BLaER1 treated with 17β-estradiol and CSF1 and Interleukin-3, amounts not matched to agents 10 nM and 100 nM (cell line): ENCODE measurements around the gene LGI2.
A peak's percentile ranks its signal among the peaks of the same experiment; 100 is the strongest.
"Not testable (repeated sequence)": the region's sequence is repeated elsewhere in the genome, so short reads cannot be mapped to it uniquely, and the experiment has no call there.

Experiments used
- H3K27ac ChIP-seq, 11 experiments: shearing (Covaris generic); formaldehyde crosslinking; 2 replicates each; pipeline ENCODE4 v1.8.1; 2022
- H3K27me3 ChIP-seq, 11 experiments: shearing (Covaris generic); formaldehyde crosslinking; 2 replicates each; pipeline ENCODE4 v1.8.1; 2022
- H3K36me3 ChIP-seq, 11 experiments: shearing (Covaris generic); formaldehyde crosslinking; 2 replicates each; pipeline ENCODE4 v1.8.1; 2022
- H3K4me1 ChIP-seq, 10 experiments: shearing (Covaris generic); formaldehyde crosslinking; 2 replicates each; pipeline ENCODE4 v1.8.1; 2022
- H3K4me2 ChIP-seq, 11 experiments: shearing (Covaris generic); formaldehyde crosslinking; 2 replicates each; pipeline ENCODE4 v1.8.1; 2022
- H3K4me3 ChIP-seq, 10 experiments: shearing (Covaris generic); formaldehyde crosslinking; 2 replicates each; pipeline ENCODE4 v1.8.1; 2022
- H3K9ac ChIP-seq, 11 experiments: shearing (Covaris generic); formaldehyde crosslinking; 2 replicates each; pipeline ENCODE4 v1.8.1; 2022
- H3K9me3 ChIP-seq, 11 experiments: shearing (Covaris generic); formaldehyde crosslinking; replicated peaks in 1 of 11; 2 replicates each; pipeline ENCODE4 v1.8.1; 2022
- H4K20me1 ChIP-seq, 11 experiments: shearing (Covaris generic); formaldehyde crosslinking; 2 replicates each; pipeline ENCODE4 v1.8.1; 2022
- Cebpa-rat ChIP-seq, 11 experiments: shearing (Covaris generic); IDR thresholded peaks; 2 replicates each; pipeline ENCODE4 v1.8.1; 2022

The LGI2 gene

DNA sequence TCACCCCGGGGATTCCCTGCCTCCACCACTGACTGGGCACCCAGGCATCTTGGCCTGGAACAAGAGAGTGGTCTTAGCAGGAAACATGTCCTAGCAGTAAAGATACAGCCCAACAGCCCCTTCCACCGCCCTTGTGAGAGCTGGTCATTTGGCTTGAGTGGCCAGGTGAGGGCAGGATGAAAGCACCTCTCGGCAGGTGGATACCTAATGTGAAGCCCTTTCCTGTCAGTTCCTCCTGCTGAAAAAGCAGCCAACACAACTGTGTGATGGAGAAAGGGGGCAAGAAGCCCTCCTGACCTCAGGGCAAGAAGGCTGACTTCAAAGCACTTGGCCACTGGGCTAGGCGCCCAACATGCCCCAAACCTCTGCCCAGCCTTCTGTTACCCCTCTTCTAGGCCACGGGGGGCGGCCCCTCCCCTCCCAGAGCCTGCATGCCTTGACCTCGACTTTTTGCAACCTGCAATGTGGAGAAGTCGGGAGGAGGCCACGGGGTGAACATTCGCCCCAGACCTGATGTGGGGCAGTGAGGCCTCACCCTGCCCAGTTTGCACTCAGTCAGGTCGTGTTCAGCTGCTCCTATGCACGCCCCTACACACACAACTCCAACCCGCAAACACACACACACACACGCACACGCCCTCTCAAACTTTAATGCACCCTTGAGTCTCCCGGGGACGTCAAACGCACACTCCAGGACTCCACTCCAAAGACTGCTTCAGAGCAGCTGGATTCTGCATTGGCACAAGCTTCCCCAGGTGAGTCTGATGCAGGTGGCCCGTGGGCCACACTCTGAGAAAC is 1.1 kb downstream of the LGI2 start:
- Histone ChIP-seq H3K27ac (no peak overlapping the region), H3K4me1 (peaks cover 0 to 15% (median 10%) of the 10 kb centered on the region in 10 experiments; a peak in 10 of 20 replicates), H3K9ac (no peak overlapping the region), H3K9me3 (peaks cover 5 to 11% (median 9%) of the 10 kb centered on the region in 11 experiments; a peak in 20 of 22 replicates), H3K36me3 (no peaks in the 10 kb centered on the region), H4K20me1 (peaks cover 0 to 5% (median 0%) of the 10 kb centered on the region in 11 experiments; a peak in 1 of 22 replicates), H3K4me2 (peak overlapping the region; percentile 55 to 88 (median 71); a peak in 21 of 22 replicates), H3K4me3 (peak overlapping the region; percentile 40 to 66 (median 49); a peak in 19 of 20 replicates), H3K27me3 (peaks cover 36 to 49% (median 44%) of the 10 kb centered on the region in 11 experiments)
- no peak for TF ChIP-seq Cebpa-rat (IDR thresholded peaks at IDR 0.05)

DNA sequence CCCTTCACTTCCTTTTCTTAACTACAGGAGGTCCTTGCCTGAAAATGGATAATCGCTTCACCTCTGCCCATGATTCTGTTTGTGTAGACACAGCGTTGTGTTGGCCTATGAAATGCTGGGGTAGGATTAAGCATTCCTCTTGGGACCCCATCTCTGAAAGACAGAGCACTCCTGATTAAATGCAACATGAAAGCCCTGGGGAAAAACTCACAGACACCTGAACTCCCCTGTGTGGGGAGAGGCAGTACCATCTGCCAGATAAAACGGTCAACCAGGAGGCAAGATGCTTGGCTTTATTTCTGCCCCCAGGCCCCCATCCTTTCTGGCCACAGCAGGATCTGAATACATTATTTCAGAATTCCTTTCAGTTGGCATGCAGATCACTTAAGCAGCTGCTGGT is 1.9 kb downstream of the LGI2 start:
- Histone ChIP-seq H4K20me1 (peaks cover 0 to 5% (median 0%) of the 10 kb centered on the region in 11 experiments; a peak in 1 of 22 replicates), H3K4me3 (no peak overlapping the region), H3K9ac (no peak overlapping the region), H3K9me3 (peaks cover 0 to 3% (median under 1%) of the 10 kb centered on the region in 11 experiments; a peak in 3 of 22 replicates), H3K4me2 (0 out of 22 replicates have a peak overlapping the region, but pooled peaks of 1 of the 11 experiments have one; percentile 18), H3K27me3 (peaks cover 36 to 49% (median 44%) of the 10 kb centered on the region in 11 experiments), H3K4me1 (peaks cover 0 to 15% (median 10%) of the 10 kb centered on the region in 10 experiments; a peak in 10 of 20 replicates), H3K36me3 (no peaks in the 10 kb centered on the region), H3K27ac (no peak overlapping the region)
- no peak for TF ChIP-seq Cebpa-rat (IDR thresholded peaks at IDR 0.05)

DNA sequence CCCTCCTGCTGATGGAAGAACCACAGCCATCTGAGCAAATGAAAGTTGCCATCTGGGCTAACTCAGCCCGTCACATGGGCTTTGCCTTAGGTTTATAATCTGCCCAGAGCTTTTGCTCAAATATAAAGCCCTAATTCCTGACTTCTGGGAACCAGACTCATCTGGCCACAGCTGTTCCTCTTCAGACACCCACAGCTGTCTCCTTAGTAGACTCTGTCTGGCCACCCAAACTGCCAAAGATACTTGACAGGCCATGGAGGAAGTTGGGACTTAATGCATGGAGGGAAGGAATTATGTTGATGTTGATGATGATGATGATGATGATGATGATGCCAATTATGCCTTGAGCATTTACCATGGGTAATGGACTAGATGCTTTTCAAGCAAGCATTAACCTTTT is 8.0 kb downstream of the LGI2 start:
- Histone ChIP-seq H3K27me3 (peaks cover 0 to 3% (median 0%) of the 10 kb centered on the region in 11 experiments; a peak in 4 of 22 replicates), H3K4me1 (peaks cover 0 to 32% (median 0%) of the 10 kb centered on the region in 10 experiments; a peak in 5 of 20 replicates), H3K4me3 (no peak overlapping the region), H3K27ac (no peak overlapping the region), H3K9me3 (no peaks in the 10 kb centered on the region; a peak in 1 of 22 replicates), H4K20me1 (no peaks in the 10 kb centered on the region), H3K9ac (no peak overlapping the region), H3K4me2 (peak overlapping the region in 2 of 11 experiments; percentile 10 to 43; a peak in 3 of 22 replicates), H3K36me3 (no peaks in the 10 kb centered on the region)
- no peak for TF ChIP-seq Cebpa-rat (IDR thresholded peaks at IDR 0.05)

DNA sequence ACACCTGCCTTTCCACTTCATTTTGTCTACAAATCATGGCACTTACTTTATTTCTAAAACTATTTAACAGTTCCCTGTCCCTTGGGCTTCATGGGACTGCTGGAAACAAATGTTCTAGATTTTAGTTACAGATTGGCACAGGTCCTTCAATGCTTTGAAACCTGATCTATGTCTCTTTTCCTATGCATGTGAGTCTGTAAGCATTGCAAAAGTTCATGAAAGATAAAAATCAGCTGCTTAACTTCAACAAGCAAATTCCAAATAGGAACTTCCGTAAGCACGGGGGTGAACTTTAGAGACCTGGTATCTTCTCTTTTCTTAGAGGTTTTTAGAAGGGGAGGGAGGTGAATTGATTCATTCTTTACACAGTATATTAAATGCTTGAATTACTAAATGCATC is 9.5 kb downstream of the LGI2 start:
- Histone ChIP-seq H3K36me3 (no peaks in the 10 kb centered on the region), H3K9me3 (no peaks in the 10 kb centered on the region; a peak in 1 of 22 replicates), H3K9ac (no peak overlapping the region), H3K4me1 (peaks cover 0 to 32% (median 0%) of the 10 kb centered on the region in 10 experiments; a peak in 5 of 20 replicates), H3K27me3 (no peaks in the 10 kb centered on the region), H3K4me2 (peak overlapping the region in 1 of 11 experiments; percentile 52; a peak in 3 of 22 replicates), H4K20me1 (no peaks in the 10 kb centered on the region), H3K27ac (no peak overlapping the region), H3K4me3 (no peak overlapping the region)
- TF ChIP-seq Cebpa-rat (IDR thresholded peaks at IDR 0.05) = no peak

DNA sequence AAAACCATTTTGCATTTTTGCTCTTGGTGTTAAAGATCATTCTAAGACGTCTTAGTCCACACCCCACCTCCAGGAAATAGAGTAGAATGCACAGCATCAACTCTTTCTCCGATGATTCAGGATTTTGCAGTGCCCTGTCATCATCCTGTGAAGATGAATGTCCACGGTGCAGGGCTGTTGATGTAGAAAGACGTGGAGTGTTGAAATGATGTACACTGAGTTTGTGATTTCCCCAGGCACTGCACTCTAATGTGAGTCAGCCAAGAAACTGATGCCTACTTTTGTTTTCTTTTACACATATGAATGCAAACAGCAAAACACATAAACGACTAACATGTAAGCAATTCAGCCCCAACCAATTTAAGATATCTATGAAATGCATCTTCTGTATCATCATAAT is 10.5 kb downstream of the LGI2 start:
- H3K4me3 ChIP-seq = no peak overlapping the region
- 0 out of 22 replicates have a peak, but pooled peaks of 1 of the 11 experiments have one; percentile 16 for TF ChIP-seq Cebpa-rat (IDR thresholded peaks at IDR 0.05)

DNA sequence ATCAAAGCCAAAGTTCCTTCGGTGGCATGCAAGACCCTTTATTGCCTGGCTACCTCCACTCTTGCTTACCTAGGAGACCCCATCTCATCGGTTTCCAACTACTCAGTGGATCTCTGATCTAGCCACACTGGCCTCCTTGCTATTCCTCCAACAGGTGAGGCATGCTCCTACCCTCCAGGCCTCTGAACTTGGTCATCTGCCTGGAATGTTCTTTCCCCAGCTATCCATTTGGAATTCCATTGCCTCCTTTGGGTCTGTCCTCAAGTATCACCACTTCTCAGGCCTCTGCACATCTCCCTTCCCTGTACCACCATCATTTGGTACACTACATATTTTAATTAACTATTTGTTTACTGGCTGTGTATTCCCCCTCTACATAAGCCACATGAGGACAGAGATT is 11.2 kb downstream of the LGI2 start:
- H3K36me3 ChIP-seq = no peaks in the 10 kb centered on the region
- H3K27me3 ChIP-seq = no peaks in the 10 kb centered on the region
- H3K4me3 ChIP-seq = no peak overlapping the region
- TF ChIP-seq Cebpa-rat (IDR thresholded peaks at IDR 0.05) = no peak
- H3K9ac ChIP-seq = no peak overlapping the region
- no peaks in the 10 kb centered on the region; a peak in 1 of 22 replicates for H3K9me3 ChIP-seq
- H3K4me1 ChIP-seq = peaks cover 7 to 48% (median 9%) of the 10 kb centered on the region in 10 experiments; a peak in 14 of 20 replicates
- no peaks in the 10 kb centered on the region for H4K20me1 ChIP-seq
- H3K27ac ChIP-seq = peak overlapping the region in 1 of 11 experiments; percentile 40; a peak in 1 of 22 replicates
- peak overlapping the region in 2 of 11 experiments; percentile 20 to 52; a peak in 2 of 22 replicates for H3K4me2 ChIP-seq

More for the DNA sequence above, 10.5 kb downstream of the LGI2 start:
- Histone ChIP-seq H3K36me3 (no peaks in the 10 kb centered on the region), H3K27me3 (no peaks in the 10 kb centered on the region), H3K9ac (no peak overlapping the region), H3K4me1 (peaks cover 0 to 41% (median 2%) of the 10 kb centered on the region in 10 experiments; a peak in 9 of 20 replicates), H3K4me2 (peak overlapping the region in 2 of 11 experiments; percentile 20 to 52; a peak in 3 of 22 replicates), H3K27ac (peak overlapping the region in 1 of 11 experiments; percentile 51; a peak in 1 of 22 replicates), H3K9me3 (no peaks in the 10 kb centered on the region; a peak in 1 of 22 replicates), H4K20me1 (no peaks in the 10 kb centered on the region)

DNA sequence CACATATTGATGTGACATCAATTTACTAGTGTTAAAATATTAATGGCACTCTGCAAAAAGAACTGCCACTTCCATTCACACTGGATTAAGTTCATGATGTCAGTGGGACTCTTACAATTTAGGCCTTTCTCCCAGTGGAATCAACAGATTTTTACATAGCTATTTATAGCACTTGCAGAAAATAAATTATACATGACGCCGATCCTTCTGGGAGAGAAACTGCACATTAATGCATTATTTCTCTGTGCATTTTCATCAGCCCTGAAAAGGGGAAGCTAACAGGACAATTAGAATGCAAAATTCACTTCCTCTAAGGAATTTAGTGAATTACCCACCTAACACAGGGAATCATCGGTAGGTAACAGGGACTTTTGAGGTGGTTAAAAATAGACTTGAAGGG is 15.7 kb downstream of the LGI2 start:
- Histone ChIP-seq H3K4me1 (peaks cover 10 to 47% (median 16%) of the 10 kb centered on the region in 10 experiments; a peak in 14 of 20 replicates), H3K9ac (peak overlapping the region in 1 of 11 experiments; percentile 42; a peak in 1 of 22 replicates), H3K4me2 (peak overlapping the region in 9 of 11 experiments; percentile 4 to 87 (median 25); a peak in 11 of 22 replicates), H3K27ac (peak overlapping the region in 2 of 11 experiments; percentile 59 to 65; a peak in 4 of 22 replicates), H3K36me3 (no peaks in the 10 kb centered on the region), H3K4me3 (no peak overlapping the region), H3K9me3 (no peaks in the 10 kb centered on the region), H4K20me1 (no peaks in the 10 kb centered on the region), H3K27me3 (no peaks in the 10 kb centered on the region)
- TF ChIP-seq Cebpa-rat (IDR thresholded peaks at IDR 0.05) = no peak

DNA sequence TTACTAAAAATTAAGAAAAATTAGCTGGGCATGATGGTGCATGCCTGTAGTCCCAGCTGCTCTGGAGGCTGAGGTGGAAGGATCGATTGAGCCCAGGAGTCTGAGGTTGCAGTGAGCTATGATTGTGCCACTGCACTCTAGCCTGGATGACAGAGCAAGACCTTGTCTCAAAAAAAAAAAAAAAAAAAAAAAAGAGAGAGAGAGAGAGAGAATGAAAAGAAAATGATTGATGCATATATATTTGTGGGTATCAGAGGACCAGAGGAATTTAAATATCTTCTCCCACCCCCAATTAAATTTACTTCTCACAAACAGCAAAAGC is 16.1 kb downstream of the LGI2 start:
- Histone ChIP-seq H3K4me2 (peak overlapping the region in 9 of 11 experiments; percentile 4 to 87 (median 25); a peak in 12 of 22 replicates), H3K27ac (peak overlapping the region in 3 of 11 experiments; percentile 18 to 65 (median 59); a peak in 6 of 22 replicates), H3K4me1 (peaks cover 10 to 43% (median 16%) of the 10 kb centered on the region in 10 experiments; a peak in 14 of 20 replicates), H3K9ac (peak overlapping the region in 1 of 11 experiments; percentile 42; a peak in 2 of 22 replicates)
- not testable (repeated sequence) for H3K36me3 ChIP-seq, H4K20me1 ChIP-seq, H3K9me3 ChIP-seq, H3K27me3 ChIP-seq, H3K4me3 ChIP-seq
